HCT116 (cell line): ENCODE measurements around the gene SLBP. TPM values are rescaled to one million over a fixed set of nuclear protein-coding genes. Genes with fewer than 3 reads are reported as not detected.

ENCODE experiments used
- ATAC-seq: fragments of 200-7000 bp; cut with Tn5 transposase; 2 replicates; pipeline ENCODE4 v1.9.1; 2020; ENCODE audit warnings: mild to moderate bottlenecking, moderate library complexity
- BruUV-seq: library from RNA; stranded (reverse); fragments of 400-500 nt; replicated peaks from 2 replicates; lab custom pipeline; 2021; lab: Mats Ljungman, UMichigan
- CTCF ChIA-PET: fragments of 300-600 bp; sonication (Branson Sonifier 250); formaldehyde crosslinking; loops from one replicate; lab custom pipeline; 2021; ENCODE audit warnings: antibody characterized with exemption; lab: Charles Lee
- POLR2A ChIA-PET: fragments of 300-600, 350-600 bp; sonication (Branson Sonifier 250); formaldehyde crosslinking; loops from one replicate; lab custom pipeline; 2021; ENCODE audit warnings: antibody characterized with exemption; lab: Charles Lee
- RAD21 ChIA-PET, 2 experiments: fragments of 300-600 bp; sonication (Branson Sonifier 250); formaldehyde crosslinking; loops; one replicate each; lab custom pipeline; 2023; ENCODE audit warnings: low total read pairs in 2 of 2; ENCODE audit not compliant: uncharacterized antibody in 2 of 2, unreplicated experiment in 2 of 2, low non-redundant PET in 1 of 2; lab: Charles Lee
- DNase-seq: peaks from one replicate; pipeline ENCODE4 v3.0.0-alpha.2; 2010; ENCODE audit warnings: low read depth, low spot score
- H2AFZ ChIP-seq: fragments of 200-600 bp; shearing (Covaris generic), sonication (generic); 2 replicates; pipeline ENCODE4 v1.6.1; 2017; ENCODE audit warnings: low read depth, mixed run types, mixed read lengths, antibody characterized with exemption, low read length; ENCODE audit not compliant: poor library complexity, severe bottlenecking
- H3K27ac ChIP-seq: 2 replicates; pipeline ENCODE4 v1.5.1; 2012; ENCODE audit warnings: low read depth, low read length
- H3K27me3 ChIP-seq: fragments of 200-600 bp; sonication (generic); 2 replicates; pipeline ENCODE4 v1.6.1; 2016; ENCODE audit warnings: mixed run types, low read length, mixed read lengths; ENCODE audit not compliant: insufficient read depth
- H3K36me3 ChIP-seq, 2 experiments: fragments of 200-500 bp in 1 of 2; fragments of 200-600 bp in 1 of 2; sonication (Bioruptor generic) in 1 of 2; sonication (generic) in 1 of 2; 2 replicates each; pipeline versions ENCODE4 v1.5.1 to v1.6.1; 2014 to 2016; ENCODE audit warnings: low read length in 2 of 2, inconsistent platforms in 1 of 2, mixed read lengths in 1 of 2, mixed run types in 1 of 2; ENCODE audit not compliant: insufficient read depth in 2 of 2, control insufficient read depth in 1 of 2
- H3K4me1 ChIP-seq, 2 experiments: fragments of 200-600 bp in 1 of 2; sonication (generic) in 1 of 2; 2 replicates each; pipeline versions ENCODE4 v1.5.1 to v1.6.1; 2012 to 2017; ENCODE audit warnings: low read length in 2 of 2, inconsistent platforms in 1 of 2, mild to moderate bottlenecking in 1 of 2, mixed read lengths in 1 of 2, mixed run types in 1 of 2, moderate library complexity in 1 of 2; ENCODE audit not compliant: insufficient read depth in 2 of 2, control insufficient read depth in 1 of 2
- H3K4me2 ChIP-seq: fragments of 200-600 bp; sonication (generic); 2 replicates; pipeline ENCODE4 v1.6.1; 2017; ENCODE audit warnings: mixed run types, low read length, mixed read lengths
- H3K4me3 ChIP-seq, 2 experiments: fragments of 200-600 bp in 1 of 2; sonication (generic) in 1 of 2; replicated peaks in 1 of 2; 2 replicates each; pipeline ENCODE4 v1.5.1; 2011 to 2016; ENCODE audit warnings: low read length in 2 of 2, control low read depth in 1 of 2, low read depth in 1 of 2, mild to moderate bottlenecking in 1 of 2, mixed read lengths in 1 of 2, mixed run types in 1 of 2
- H3K79me2 ChIP-seq: fragments of 200-600 bp; sonication (generic); 2 replicates; pipeline ENCODE4 v1.6.1; 2017; ENCODE audit warnings: mild to moderate bottlenecking, mixed run types, low read length, moderate library complexity, mixed read lengths; ENCODE audit not compliant: insufficient read depth
- H3K9ac ChIP-seq: fragments of 200-600 bp; sonication (generic); 2 replicates; pipeline ENCODE4 v1.6.1; 2016; ENCODE audit warnings: low read length, mixed read lengths
- H3K9me2 ChIP-seq: fragments of 200-600 bp; sonication (generic), shearing (Covaris generic); 2 replicates; pipeline ENCODE4 v1.6.1; 2017; ENCODE audit warnings: mixed run types, mild to moderate bottlenecking, moderate library complexity; ENCODE audit not compliant: insufficient read depth
- H3K9me3 ChIP-seq, 2 experiments: fragments of 200-500 bp in 1 of 2; fragments of 200-600 bp in 1 of 2; sonication (Bioruptor generic) in 1 of 2; sonication (generic) in 1 of 2; 2 replicates each; pipeline ENCODE4 v1.6.1; 2014 to 2017; ENCODE audit warnings: low read length in 2 of 2, mixed read lengths in 2 of 2, inconsistent platforms in 1 of 2, low read depth in 1 of 2, mild to moderate bottlenecking in 1 of 2, mixed run types in 1 of 2, moderate library complexity in 1 of 2; ENCODE audit not compliant: control insufficient read depth in 1 of 2, insufficient read depth in 1 of 2
- H4K20me1 ChIP-seq: fragments of 200-600 bp; sonication (generic), shearing (Covaris generic); 2 replicates; pipeline ENCODE4 v1.6.1; 2017; ENCODE audit warnings: mixed run types, mild to moderate bottlenecking, moderate library complexity; ENCODE audit not compliant: insufficient read depth
- JUND ChIP-seq: IDR thresholded peaks from 2 replicates; pipeline ENCODE4 v1.6.1; 2012
- YY1 ChIP-seq: IDR thresholded peaks from 2 replicates; pipeline ENCODE4 v1.6.1; 2011; ENCODE audit warnings: low read length, low read depth, moderate library complexity, mild to moderate bottlenecking; ENCODE audit not compliant: insufficient replicate concordance; ENCODE audit errors: extremely low read depth
- intact Hi-C: fragments of 100-400 bp; cut with micrococcal nuclease; formaldehyde crosslinking; loops from 2 replicates; pipeline ENCODE4 v1.10.0; 2022
- total RNA-seq: library from RNA; stranded (reverse); gene quantifications from one replicate; pipeline ENCODE4 v1.2.1, GENCODE V29; 2021; ENCODE audit not compliant: unreplicated experiment
- TF ChIP-seq, protein P1 (sequence below): IDR thresholded peaks from 2 replicates; pipeline ENCODE4 v1.6.1; 2011; ENCODE audit warnings: mild to moderate bottlenecking, low read length, moderate library complexity; ENCODE audit not compliant: insufficient replicate concordance; ENCODE audit errors: extremely low read depth
- TF ChIP-seq, protein P2 (sequence below): IDR thresholded peaks from 2 replicates; pipeline ENCODE4 v1.6.1; 2012

The SLBP gene
- total RNA-seq, 1 experiment from 2014 or later = 101 TPM

DNA sequence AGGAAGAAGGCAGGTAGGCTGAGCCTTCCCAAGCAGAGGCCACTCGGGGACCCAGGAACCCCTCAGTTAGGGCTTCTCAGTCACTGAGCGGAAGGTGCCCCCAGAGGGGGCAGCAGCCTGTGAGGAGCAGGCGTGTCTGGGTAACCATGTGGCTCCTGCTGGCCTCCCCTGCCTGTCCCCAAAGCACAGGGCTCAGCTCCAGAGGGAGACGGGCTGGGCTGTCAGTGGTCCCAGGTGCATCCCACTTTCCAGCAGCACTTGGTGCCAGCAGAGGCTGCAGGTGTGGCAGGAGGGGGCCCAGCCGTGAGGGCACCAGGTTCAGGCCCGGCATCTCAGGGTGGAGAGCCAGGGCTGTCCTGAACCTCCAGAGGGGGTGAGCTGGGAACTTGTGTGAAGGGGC, 31.9 kb upstream of the SLBP start (continued):
- TF ChIP-seq, protein P1, sequence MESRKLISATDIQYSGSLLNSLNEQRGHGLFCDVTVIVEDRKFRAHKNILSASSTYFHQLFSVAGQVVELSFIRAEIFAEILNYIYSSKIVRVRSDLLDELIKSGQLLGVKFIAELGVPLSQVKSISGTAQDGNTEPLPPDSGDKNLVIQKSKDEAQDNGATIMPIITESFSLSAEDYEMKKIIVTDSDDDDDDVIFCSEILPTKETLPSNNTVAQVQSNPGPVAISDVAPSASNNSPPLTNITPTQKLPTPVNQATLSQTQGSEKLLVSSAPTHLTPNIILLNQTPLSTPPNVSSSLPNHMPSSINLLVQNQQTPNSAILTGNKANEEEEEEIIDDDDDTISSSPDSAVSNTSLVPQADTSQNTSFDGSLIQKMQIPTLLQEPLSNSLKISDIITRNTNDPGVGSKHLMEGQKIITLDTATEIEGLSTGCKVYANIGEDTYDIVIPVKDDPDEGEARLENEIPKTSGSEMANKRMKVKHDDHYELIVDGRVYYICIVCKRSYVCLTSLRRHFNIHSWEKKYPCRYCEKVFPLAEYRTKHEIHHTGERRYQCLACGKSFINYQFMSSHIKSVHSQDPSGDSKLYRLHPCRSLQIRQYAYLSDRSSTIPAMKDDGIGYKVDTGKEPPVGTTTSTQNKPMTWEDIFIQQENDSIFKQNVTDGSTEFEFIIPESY = no peak
- TF ChIP-seq JUND (no peak), YY1 (no peak)
- TF ChIP-seq, all 23 proteins: peak for 0

DNA sequence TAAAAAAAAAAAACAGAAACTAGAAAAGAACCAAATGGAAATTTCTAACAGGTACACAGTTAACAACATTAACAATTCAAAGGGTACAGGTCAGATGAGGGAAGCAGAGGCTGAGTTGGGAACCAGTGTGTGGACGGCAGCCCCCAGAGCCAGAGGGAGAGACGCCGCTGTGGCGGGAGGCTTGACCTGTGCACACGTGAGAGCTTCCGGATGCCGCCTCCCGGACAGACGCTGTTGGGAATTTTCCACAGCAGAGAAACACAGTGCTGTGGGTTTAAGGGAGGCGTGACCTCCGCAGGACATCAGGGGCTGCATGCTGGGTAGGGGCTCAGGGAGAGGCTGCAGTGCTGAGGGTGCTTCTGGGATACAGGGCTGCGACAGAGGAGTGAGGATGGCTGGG, 31.4 kb upstream of the SLBP start:
- no peak overlapping the region for H3K9ac ChIP-seq
- no peaks in the 10 kb centered on the region for H3K27me3 ChIP-seq
- intact Hi-C loops = no loop called here
- H2AFZ ChIP-seq = no peak overlapping the region
- BruUV-seq = no TSS peak
- ChIA-PET CTCF (interaction anchor here (2.5 kb wide), 1 partner anchor 66 kb away, joined by 13 read pairs; no protein-coding TSS in a partner anchor), POLR2A (no interaction called here), RAD21 (no interaction called here)
- peaks cover 0 to 16% of the 10 kb centered on the region in 2 experiments; a peak in 1 of 4 replicates for H3K4me1 ChIP-seq
- H3K4me3 ChIP-seq = no peak overlapping the region
- no peak overlapping the region for H3K4me2 ChIP-seq
- no peak overlapping the region for H3K27ac ChIP-seq
- peaks cover under 1 to 2% of the 10 kb centered on the region in 2 experiments; a peak in 2 of 4 replicates for H3K9me3 ChIP-seq
- DNase-seq (no peak), ATAC-seq (no peak)
- peaks cover 6 to 37% of the 10 kb centered on the region in 2 experiments; a peak in 3 of 4 replicates for H3K36me3 ChIP-seq
- H3K79me2 ChIP-seq = no peaks in the 10 kb centered on the region; the same call in 1 of the 2 replicates
- no peaks in the 10 kb centered on the region for H4K20me1 ChIP-seq
- H3K9me2 ChIP-seq = no peaks in the 10 kb centered on the region
- TF ChIP-seq, protein P2, sequence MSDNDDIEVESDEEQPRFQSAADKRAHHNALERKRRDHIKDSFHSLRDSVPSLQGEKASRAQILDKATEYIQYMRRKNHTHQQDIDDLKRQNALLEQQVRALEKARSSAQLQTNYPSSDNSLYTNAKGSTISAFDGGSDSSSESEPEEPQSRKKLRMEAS = no peak
